ENCODE data around the gene ZFYVE28. TPM values are rescaled to one million over a fixed set of nuclear protein-coding genes. Genes with fewer than 3 reads are reported as not detected.

Gene ZFYVE28
- total RNA-seq, 1 experiment from 2014 or later = 0.82 TPM

GRCh38 chr4:2274320-2275043, 144.0 kb downstream of the ZFYVE28 start:
- Mint-ChIP-seq H3K27me3 (ENCODE audit: insufficient read depth, unreplicated experiment) (peaks cover 2% of the 10 kb centered on the region), H3K36me3 (ENCODE audit: insufficient read depth, unreplicated experiment) (no peaks in the 10 kb centered on the region), H3K9me3 (ENCODE audit: unreplicated experiment) (no peaks in the 10 kb centered on the region), H3K4me3 (ENCODE audit: unreplicated experiment) (no peak overlapping the region), H3K27ac (ENCODE audit: unreplicated experiment) (no peak overlapping the region), H3K4me1 (ENCODE audit: low read depth, unreplicated experiment) (peaks cover 9% of the 10 kb centered on the region)
- Histone ChIP-seq H3K36me3 (ENCODE audit: control insufficient read depth, insufficient read depth, low read length) (no peaks in the 10 kb centered on the region), H3K4me1 (no peaks in the 10 kb centered on the region), H3K9me3 (no peaks in the 10 kb centered on the region), H3K4me3 (ENCODE audit: low read depth, low read length) (no peak overlapping the region), H3K27me3 (replicated peaks; ENCODE audit: control insufficient read depth, insufficient read depth, low read length) (no peaks in the 10 kb centered on the region)
- BruUV-seq (replicated peaks) = no TSS peak
- intact Hi-C loops (cut with micrococcal nuclease; ENCODE audit: unreplicated experiment) = no loop called here
- CTCF ChIA-PET = no interaction called here
- no peak for TF ChIP-seq CTCF (IDR thresholded peaks at IDR 0.05; ENCODE audit: insufficient read depth in 1 of 2, low read depth in 1 of 2, low read length in 1 of 2, severe bottlenecking in 1 of 2, unreplicated experiment in 1 of 2)
- DNase-seq = no peak
- POLR2A ChIA-PET = no interaction called here

- H3K27ac Mint-ChIP-seq (ENCODE audit: unreplicated experiment) = no peak overlapping the region
- no peaks in the 10 kb centered on the region for H3K9me3 Mint-ChIP-seq (ENCODE audit: unreplicated experiment)
- Histone ChIP-seq H3K9me3 (no peaks in the 10 kb centered on the region), H3K27me3 (replicated peaks; ENCODE audit: control insufficient read depth, insufficient read depth, low read length) (no peaks in the 10 kb centered on the region), H3K36me3 (ENCODE audit: control insufficient read depth, insufficient read depth, low read length) (no peaks in the 10 kb centered on the region), H3K4me3 (ENCODE audit: low read depth, low read length) (no peak overlapping the region), H3K4me1 (no peaks in the 10 kb centered on the region)
- H3K4me3 Mint-ChIP-seq (ENCODE audit: unreplicated experiment) = no peak overlapping the region
- CTCF ChIA-PET = no interaction called here
- H3K4me1 Mint-ChIP-seq (ENCODE audit: low read depth, unreplicated experiment) = peaks cover 9% of the 10 kb centered on the region
- POLR2A ChIA-PET = no interaction called here
- BruUV-seq (replicated peaks) = no TSS peak
- no peak for DNase-seq
- TF ChIP-seq CTCF (IDR thresholded peaks at IDR 0.05; ENCODE audit: insufficient read depth in 1 of 2, low read depth in 1 of 2, low read length in 1 of 2, severe bottlenecking in 1 of 2, unreplicated experiment in 1 of 2) = no peak
- peaks cover 2% of the 10 kb centered on the region for H3K27me3 Mint-ChIP-seq (ENCODE audit: insufficient read depth, unreplicated experiment)
- no peaks in the 10 kb centered on the region for H3K36me3 Mint-ChIP-seq (ENCODE audit: insufficient read depth, unreplicated experiment)
- intact Hi-C loops (cut with micrococcal nuclease; ENCODE audit: unreplicated experiment) = no loop called here
These were observed 144.7 kb downstream of the ZFYVE28 start for GRCh38 chr4:2273657-2274319.

GRCh38 chr4:2273221-2273620, 145.2 kb downstream of the ZFYVE28 start:
- Mint-ChIP-seq H3K27me3 (ENCODE audit: insufficient read depth, unreplicated experiment) (peaks cover 2% of the 10 kb centered on the region), H3K4me1 (ENCODE audit: low read depth, unreplicated experiment) (peaks cover 9% of the 10 kb centered on the region), H3K27ac (ENCODE audit: unreplicated experiment) (no peak overlapping the region), H3K36me3 (ENCODE audit: insufficient read depth, unreplicated experiment) (no peaks in the 10 kb centered on the region), H3K9me3 (ENCODE audit: unreplicated experiment) (no peaks in the 10 kb centered on the region), H3K4me3 (ENCODE audit: unreplicated experiment) (no peak overlapping the region)
- CTCF ChIA-PET = no interaction called here
- no peak for TF ChIP-seq CTCF (IDR thresholded peaks at IDR 0.05; ENCODE audit: insufficient read depth in 1 of 2, low read depth in 1 of 2, low read length in 1 of 2, severe bottlenecking in 1 of 2, unreplicated experiment in 1 of 2)
- Histone ChIP-seq H3K36me3 (ENCODE audit: control insufficient read depth, insufficient read depth, low read length) (no peaks in the 10 kb centered on the region), H3K27me3 (replicated peaks; ENCODE audit: control insufficient read depth, insufficient read depth, low read length) (no peaks in the 10 kb centered on the region), H3K4me3 (ENCODE audit: low read depth, low read length) (no peak overlapping the region), H3K4me1 (no peaks in the 10 kb centered on the region), H3K9me3 (no peaks in the 10 kb centered on the region)
- BruUV-seq (replicated peaks) = no TSS peak
- POLR2A ChIA-PET = no interaction called here
- intact Hi-C loops (cut with micrococcal nuclease; ENCODE audit: unreplicated experiment) = no loop called here
- no peak for DNase-seq

All from Caco-2 (cell line).